GM13976 (cell line): Measurements from ENCODE around the gene UBN2.

Source experiments
- DNase-seq: peaks from one replicate; pipeline ENCODE4 v3.0.0; 2012; ENCODE audit warnings: low spot score
- in situ Hi-C: fragments of 300-500 bp; cut with MboI; formaldehyde crosslinking; loops from one replicate; pipeline ENCODE4 v1.12.0; 2022; ENCODE audit warnings: low sequenced_read_pairs, mixed read lengths, inconsistent platforms; ENCODE audit not compliant: unreplicated experiment
- TF ChIP-seq, protein P1 (sequence below): IDR thresholded peaks from 2 replicates; pipeline ENCODE4 v1.5.1; 2012; ENCODE audit warnings: borderline replicate concordance, mild to moderate bottlenecking; ENCODE audit not compliant: insufficient read depth; ENCODE audit errors: extremely low read depth, missing control alignments, control extremely low read depth

UBN2 gene

DNA sequence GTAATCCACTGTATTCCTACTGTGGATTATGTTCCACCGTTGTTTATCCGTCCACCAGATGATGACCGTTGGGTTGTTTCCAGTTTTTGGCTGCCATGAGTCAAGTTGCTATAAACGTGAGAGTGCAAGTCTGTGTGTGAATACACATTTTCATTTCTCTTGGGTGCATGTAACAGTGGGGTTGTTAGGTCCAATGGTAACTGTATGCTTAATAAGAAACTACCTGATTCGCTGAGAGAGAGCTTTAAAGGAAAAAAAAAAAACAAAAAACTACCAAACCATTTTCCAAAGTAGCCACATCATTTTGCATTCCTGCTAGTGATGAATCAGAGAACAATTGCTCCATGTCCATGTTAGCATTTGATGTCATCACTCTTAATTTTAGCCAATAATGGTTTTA lies 15.9 kb downstream of the UBN2 start:
- DNase-seq: no peak
- in situ Hi-C loops: no loop called here
- TF ChIP-seq, protein P1, sequence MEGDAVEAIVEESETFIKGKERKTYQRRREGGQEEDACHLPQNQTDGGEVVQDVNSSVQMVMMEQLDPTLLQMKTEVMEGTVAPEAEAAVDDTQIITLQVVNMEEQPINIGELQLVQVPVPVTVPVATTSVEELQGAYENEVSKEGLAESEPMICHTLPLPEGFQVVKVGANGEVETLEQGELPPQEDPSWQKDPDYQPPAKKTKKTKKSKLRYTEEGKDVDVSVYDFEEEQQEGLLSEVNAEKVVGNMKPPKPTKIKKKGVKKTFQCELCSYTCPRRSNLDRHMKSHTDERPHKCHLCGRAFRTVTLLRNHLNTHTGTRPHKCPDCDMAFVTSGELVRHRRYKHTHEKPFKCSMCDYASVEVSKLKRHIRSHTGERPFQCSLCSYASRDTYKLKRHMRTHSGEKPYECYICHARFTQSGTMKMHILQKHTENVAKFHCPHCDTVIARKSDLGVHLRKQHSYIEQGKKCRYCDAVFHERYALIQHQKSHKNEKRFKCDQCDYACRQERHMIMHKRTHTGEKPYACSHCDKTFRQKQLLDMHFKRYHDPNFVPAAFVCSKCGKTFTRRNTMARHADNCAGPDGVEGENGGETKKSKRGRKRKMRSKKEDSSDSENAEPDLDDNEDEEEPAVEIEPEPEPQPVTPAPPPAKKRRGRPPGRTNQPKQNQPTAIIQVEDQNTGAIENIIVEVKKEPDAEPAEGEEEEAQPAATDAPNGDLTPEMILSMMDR: no peak

DNA sequence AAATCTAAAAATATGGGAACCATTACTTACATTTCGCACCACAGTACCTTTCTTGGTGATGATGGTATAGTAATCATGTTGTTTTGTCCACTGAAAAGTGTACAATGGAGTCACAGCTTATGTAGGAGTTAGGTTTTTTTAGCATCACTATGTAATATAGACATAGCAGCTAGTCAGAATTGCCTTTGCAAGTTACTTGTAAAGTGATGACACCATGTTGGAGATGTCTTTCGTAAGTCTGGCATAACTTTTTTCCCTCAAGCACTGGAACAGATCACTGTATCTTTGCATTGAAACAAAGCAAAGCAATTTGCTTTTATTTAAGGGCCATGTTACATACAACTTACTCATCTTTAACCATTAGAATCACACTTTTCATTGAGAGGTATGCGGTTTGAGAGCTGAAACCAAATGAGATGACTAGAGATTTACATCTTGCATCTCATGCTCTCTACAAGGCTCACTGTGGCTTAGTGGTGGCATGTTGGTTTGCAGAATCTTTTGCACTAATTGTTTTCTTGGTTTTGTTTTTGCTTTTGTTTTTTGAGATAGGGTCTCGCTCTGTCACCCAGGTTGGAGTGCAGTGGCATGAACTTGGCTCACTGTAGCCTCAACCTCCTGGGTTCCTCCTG lies 18.3 kb downstream of the UBN2 start:
- TF ChIP-seq, protein P1: no peak
- DNase-seq: no peak
- in situ Hi-C loops: no loop called here

DNA sequence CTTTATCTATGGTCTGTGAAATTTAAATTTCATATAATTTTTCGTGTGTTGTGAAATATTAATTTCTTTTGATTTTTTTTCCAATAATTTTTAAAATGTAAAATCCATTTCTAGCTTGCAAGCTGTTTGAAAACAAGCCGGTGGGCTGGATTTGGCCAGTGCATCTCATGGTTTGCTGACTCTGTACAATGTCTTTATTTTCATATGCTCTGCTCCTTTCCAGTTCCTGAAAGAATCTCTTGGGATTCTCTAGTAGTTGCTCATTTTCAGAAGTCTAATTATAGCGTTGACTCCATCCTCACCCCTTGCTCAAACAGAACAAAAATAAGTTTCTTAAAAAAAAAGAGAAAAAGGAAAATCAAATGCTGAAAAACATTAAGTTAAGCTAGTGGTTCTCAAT lies 21.4 kb downstream of the UBN2 start:
- TF ChIP-seq, protein P1: no peak
- DNase-seq: no peak
- in situ Hi-C loops: no loop called here

DNA sequence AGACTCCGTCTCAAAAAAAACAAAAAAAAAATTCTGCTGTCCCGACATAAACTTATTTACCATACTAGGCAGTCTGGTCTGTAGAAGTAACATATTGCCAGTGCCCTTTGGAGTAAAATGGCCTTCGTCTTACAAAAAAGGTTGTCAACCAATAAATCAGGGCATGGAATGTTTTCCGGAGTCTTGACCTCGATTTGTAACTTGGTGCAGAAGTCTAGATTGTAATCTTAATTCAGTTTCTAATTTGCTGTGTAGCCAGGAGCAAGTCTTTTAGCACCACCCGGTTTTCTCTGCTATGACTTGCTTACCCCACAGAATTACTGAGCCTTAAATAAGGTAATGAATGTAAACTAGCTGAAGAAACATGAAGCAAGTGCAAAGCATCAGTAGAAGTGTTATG lies 23.2 kb downstream of the UBN2 start:
- in situ Hi-C loops: no loop called here
- TF ChIP-seq, protein P1: no peak
- DNase-seq: no peak

DNA sequence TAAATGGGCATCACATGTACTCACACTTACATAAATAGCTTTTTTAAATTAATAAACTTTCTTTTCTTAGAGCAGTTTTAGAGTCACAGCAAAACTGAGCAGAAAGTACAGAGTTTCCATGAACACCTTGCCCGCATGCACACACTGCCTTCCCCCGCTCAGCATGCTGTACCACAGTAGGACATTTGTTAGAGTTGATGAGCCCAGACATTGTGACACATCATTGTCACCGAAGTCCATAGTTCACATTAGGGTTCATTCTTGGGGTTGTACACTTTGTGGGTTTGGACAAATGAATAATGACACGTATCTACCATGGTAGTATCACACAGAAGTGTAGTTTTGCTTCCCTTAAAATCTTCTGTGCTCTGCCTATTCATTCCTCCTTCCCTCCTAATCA lies 23.7 kb downstream of the UBN2 start:
- TF ChIP-seq, protein P1: no peak
- DNase-seq: no peak
- in situ Hi-C loops: no loop called here

DNA sequence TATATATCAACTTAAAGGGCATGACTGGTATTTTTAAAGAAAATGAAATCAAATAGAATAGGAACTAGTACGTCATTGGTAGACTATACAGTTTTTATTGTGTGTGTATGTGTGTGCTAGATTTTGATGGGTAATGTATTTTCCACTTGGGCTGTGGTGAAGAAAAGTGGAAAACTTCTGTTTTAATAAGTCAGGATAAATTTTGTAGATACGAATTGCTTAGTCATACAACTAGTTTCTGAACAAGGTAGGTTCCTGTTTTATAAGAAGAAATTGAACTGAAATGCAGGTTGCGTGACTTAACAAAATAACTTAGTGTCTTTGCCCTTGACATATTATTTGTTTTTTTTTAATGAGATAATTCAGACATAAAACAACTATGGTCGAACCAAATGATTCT lies 24.3 kb downstream of the UBN2 start:
- TF ChIP-seq, protein P1: no peak
- in situ Hi-C loops: no loop called here
- DNase-seq: no peak
